Endothelial cell of umbilical vein (primary cell): Measurements from ENCODE around the gene IRF5. TPM values are rescaled to one million over a fixed set of nuclear protein-coding genes. Genes with fewer than 3 reads are reported as not detected.

Source experiments
- BruUV-seq: library from RNA; stranded (reverse); fragments of 400-500 nt; replicated peaks from 2 replicates; lab custom pipeline; 2021; lab: Mats Ljungman, UMichigan
- CTCF ChIA-PET: fragments of 300-600, 350-600 bp; sonication (Branson Sonifier 250); formaldehyde crosslinking; loops from one replicate; lab custom pipeline; 2021; ENCODE audit warnings: antibody characterized with exemption, inconsistent platforms; lab: Charles Lee
- POLR2A ChIA-PET: fragments of 300-600, 350-600 bp; sonication (Branson Sonifier 250); formaldehyde crosslinking; loops from one replicate; lab custom pipeline; 2021; ENCODE audit warnings: antibody characterized with exemption, inconsistent platforms; lab: Charles Lee
- DNase-seq: peaks from one replicate; pipeline ENCODE4 v3.0.0-alpha.2; 2011; ENCODE audit warnings: low read depth, low spot score
- FAIRE-seq: peaks from 2 replicates; lab custom pipeline; 2011; peaks lifted over from hg19 to GRCh38; lab: Jason Lieb, UNC
- H2AFZ ChIP-seq: 2 replicates; pipeline ENCODE4 v1.6.0; 2012; ENCODE audit warnings: low read depth, low read length, control low read depth, inconsistent platforms
- H3K27ac ChIP-seq: 2 replicates; pipeline ENCODE4 v1.5.1; 2011; ENCODE audit warnings: low read depth, mild to moderate bottlenecking, control low read depth, low read length, moderate library complexity; ENCODE audit not compliant: insufficient read depth
- H3K27me3 ChIP-seq, 2 experiments: 2 replicates each; pipeline versions ENCODE4 v1.6.0 to v1.6.1; 2011; ENCODE audit warnings: low read length in 2 of 2, mixed read lengths in 1 of 2; ENCODE audit not compliant: control insufficient read depth in 2 of 2, insufficient read depth in 2 of 2
- H3K36me3 ChIP-seq, 2 experiments: 2 replicates in 1 of 2; 3 replicates in 1 of 2; pipeline ENCODE4 v1.5.1; 2011; ENCODE audit warnings: low read length in 2 of 2, mild to moderate bottlenecking in 1 of 2, moderate library complexity in 1 of 2; ENCODE audit not compliant: control insufficient read depth in 2 of 2, insufficient read depth in 2 of 2; ENCODE audit errors: extremely low read depth in 1 of 2
- H3K4me1 ChIP-seq: 3 replicates; pipeline ENCODE4 v1.5.1; 2011; ENCODE audit warnings: mild to moderate bottlenecking, low read length; ENCODE audit not compliant: control insufficient read depth, insufficient read depth; ENCODE audit errors: extremely low read depth
- H3K4me2 ChIP-seq: 2 replicates; pipeline ENCODE4 v1.6.1; 2011; ENCODE audit warnings: low read length, control low read depth, mixed read lengths; ENCODE audit not compliant: insufficient read depth
- H3K4me3 ChIP-seq, 3 experiments: fragments of 200-600 bp in 1 of 3; sonication (generic), shearing (Covaris generic) in 1 of 3; replicated peaks in 1 of 3; 2 replicates each; pipeline ENCODE4 v1.5.1; 2011 to 2016; ENCODE audit warnings: control low read depth in 3 of 3, low read length in 3 of 3, mild to moderate bottlenecking in 2 of 3, inconsistent platforms in 1 of 3, low read depth in 1 of 3, moderate library complexity in 1 of 3; ENCODE audit not compliant: insufficient read depth in 1 of 3
- H3K79me2 ChIP-seq: 2 replicates; pipeline ENCODE4 v1.6.0; 2012; ENCODE audit warnings: low read length, inconsistent platforms; ENCODE audit not compliant: control insufficient read depth, insufficient read depth
- H3K9ac ChIP-seq: replicated peaks from 2 replicates; pipeline ENCODE3; 2011; ENCODE audit warnings: low read length, control low read depth; ENCODE audit not compliant: insufficient read depth; ENCODE audit errors: extremely low read depth
- H3K9me1 ChIP-seq: replicated peaks from 3 replicates; pipeline ENCODE4 v1.6.0; 2011; ENCODE audit warnings: mild to moderate bottlenecking, low read length; ENCODE audit not compliant: control insufficient read depth, insufficient read depth; ENCODE audit errors: extremely low read depth
- H3K9me3 ChIP-seq: replicated peaks from 2 replicates; pipeline ENCODE4 v1.5.1; 2012; ENCODE audit warnings: low read length, inconsistent platforms; ENCODE audit not compliant: control insufficient read depth, insufficient read depth
- H4K20me1 ChIP-seq: replicated peaks from 2 replicates; pipeline ENCODE3; 2011; ENCODE audit warnings: mild to moderate bottlenecking, low read length; ENCODE audit not compliant: control insufficient read depth, insufficient read depth; ENCODE audit errors: extremely low read depth
- EZH2 ChIP-seq: IDR thresholded peaks from 2 replicates; pipeline ENCODE4 v1.6.1; 2012; ENCODE audit warnings: borderline replicate concordance, low read depth, mild to moderate bottlenecking, moderate library complexity, low read length, inconsistent platforms; ENCODE audit not compliant: severe bottlenecking
- FOS ChIP-seq: IDR thresholded peaks from 2 replicates; pipeline ENCODE4 v1.6.1; 2011; ENCODE audit warnings: mild to moderate bottlenecking, low read length, moderate library complexity, borderline replicate concordance; ENCODE audit not compliant: insufficient read depth
- GATA2 ChIP-seq: IDR thresholded peaks from 2 replicates; pipeline ENCODE4 v1.7.0; 2011; ENCODE audit warnings: low read depth, mild to moderate bottlenecking, moderate library complexity, mixed read lengths, low read length; ENCODE audit not compliant: insufficient read length, insufficient read depth
- JUN ChIP-seq: IDR thresholded peaks from 2 replicates; pipeline ENCODE4 v1.6.1; 2011; ENCODE audit warnings: borderline replicate concordance, low read depth; ENCODE audit not compliant: insufficient read length, insufficient read depth
- MAX ChIP-seq: IDR thresholded peaks from 2 replicates; pipeline ENCODE4 v1.6.1; 2011; ENCODE audit not compliant: insufficient read depth, insufficient read length
- MYC ChIP-seq: IDR thresholded peaks from one replicate; pipeline ENCODE4 v1.6.1; 2011; ENCODE audit warnings: mild to moderate bottlenecking, low read depth, low read length
- POLR2A ChIP-seq: IDR thresholded peaks from 2 replicates; pipeline ENCODE4 v1.6.1; 2012; ENCODE audit warnings: low read depth, mild to moderate bottlenecking, control low read depth, low read length
- POLR2AphosphoS5 ChIP-seq: IDR thresholded peaks from 2 replicates; pipeline ENCODE4 v1.6.1; 2012; ENCODE audit warnings: low read depth, mild to moderate bottlenecking, control low read depth, low read length, moderate library complexity; ENCODE audit not compliant: insufficient read depth
- dilution Hi-C: fragments of 300-500 bp; cut with MboI; formaldehyde crosslinking; loops from one replicate; pipeline ENCODE4 v1.15.0; 2019; ENCODE audit warnings: low sequenced_read_pairs; ENCODE audit not compliant: extremely low pct_ligation_motif_present
- intact Hi-C: fragments of 100-400 bp; cut with micrococcal nuclease; formaldehyde crosslinking; loops from one replicate; pipeline ENCODE4 v1.10.0; 2022
- polyA plus RNA-seq, 4 experiments: library from polyadenylated mRNA; depleted of rRNA in 3 of 4; stranded (reverse) in 3 of 4; unstranded in 1 of 4; fragments of >200 nt; gene quantifications; 2 replicates each; pipeline versions ENCODE4 v1.2.1 to v1.2.3, GENCODE V29; 2011 to 2012; ENCODE audit warnings: missing spikeins in 1 of 4
- total RNA-seq: library from RNA; stranded (reverse); gene quantifications from 2 replicates; pipeline ENCODE4 v1.2.3, GENCODE V29; 2021
- TF ChIP-seq, protein P1 (sequence below), 2 donors: IDR thresholded peaks; 1 replicate in 1 of 2; 2 replicates in 1 of 2; pipeline ENCODE4 v1.5.1; 2011; ENCODE audit warnings: low read length in 2 of 2, mild to moderate bottlenecking in 2 of 2, moderate library complexity in 2 of 2, control low read depth in 1 of 2, inconsistent platforms in 1 of 2, low read depth in 1 of 2; ENCODE audit not compliant: insufficient read depth in 1 of 2; ENCODE audit errors: extremely low read depth in 1 of 2

The IRF5 gene
- total and polyA plus RNA-seq, 2 donors (not counting 3 experiments of a cell fraction or from before 2014, with no cell fraction given), result 0.31 to 0.36 TPM

GRCh38 chr7:128940494-128941322, 3.0 kb downstream of the IRF5 start:
- FAIRE-seq (no peak), DNase-seq (no peak)
- Histone ChIP-seq H2AFZ (no peak overlapping the region), H3K9ac (no peak overlapping the region), H3K79me2 (no peaks in the 10 kb centered on the region), H3K4me3 (no peak overlapping the region), H3K9me1 (no peaks in the 10 kb centered on the region), H4K20me1 (no peaks in the 10 kb centered on the region), H3K9me3 (no peaks in the 10 kb centered on the region), H3K27me3 (peaks cover 20 to 23% of the 10 kb centered on the region in 2 experiments), H3K36me3 (no peaks in the 10 kb centered on the region), H3K27ac (no peak overlapping the region), H3K4me1 (peaks cover 7% of the 10 kb centered on the region), H3K4me2 (no peak overlapping the region)
- POLR2A ChIA-PET, result no interaction called here
- CTCF ChIA-PET, result interaction anchor here (1.1 kb wide), 1 partner anchor 19 kb away, joined by 3 read pairs; no protein-coding TSS in a partner anchor
- dilution Hi-C loops, result no loop called here
- no TSS peak for BruUV-seq
- TF ChIP-seq, protein P1, sequence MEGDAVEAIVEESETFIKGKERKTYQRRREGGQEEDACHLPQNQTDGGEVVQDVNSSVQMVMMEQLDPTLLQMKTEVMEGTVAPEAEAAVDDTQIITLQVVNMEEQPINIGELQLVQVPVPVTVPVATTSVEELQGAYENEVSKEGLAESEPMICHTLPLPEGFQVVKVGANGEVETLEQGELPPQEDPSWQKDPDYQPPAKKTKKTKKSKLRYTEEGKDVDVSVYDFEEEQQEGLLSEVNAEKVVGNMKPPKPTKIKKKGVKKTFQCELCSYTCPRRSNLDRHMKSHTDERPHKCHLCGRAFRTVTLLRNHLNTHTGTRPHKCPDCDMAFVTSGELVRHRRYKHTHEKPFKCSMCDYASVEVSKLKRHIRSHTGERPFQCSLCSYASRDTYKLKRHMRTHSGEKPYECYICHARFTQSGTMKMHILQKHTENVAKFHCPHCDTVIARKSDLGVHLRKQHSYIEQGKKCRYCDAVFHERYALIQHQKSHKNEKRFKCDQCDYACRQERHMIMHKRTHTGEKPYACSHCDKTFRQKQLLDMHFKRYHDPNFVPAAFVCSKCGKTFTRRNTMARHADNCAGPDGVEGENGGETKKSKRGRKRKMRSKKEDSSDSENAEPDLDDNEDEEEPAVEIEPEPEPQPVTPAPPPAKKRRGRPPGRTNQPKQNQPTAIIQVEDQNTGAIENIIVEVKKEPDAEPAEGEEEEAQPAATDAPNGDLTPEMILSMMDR (IDR thresholded peaks at IDR 0.05; ENCODE audit: extremely low read depth in 1 of 2, insufficient read depth in 1 of 2, low read depth in 1 of 2, low read length in 2 of 2), result no peak
- TF ChIP-seq POLR2A (no peak), MAX (no peak), GATA2 (no peak), POLR2AphosphoS5 (no peak), EZH2 (no peak), MYC (no peak), FOS (no peak), JUN (no peak)
- intact Hi-C loops, result no loop called here
